Psoas muscle (tissue), 8 donors: ENCODE measurements around the gene CDC16. TPM values are rescaled to one million over a fixed set of nuclear protein-coding genes. Genes with fewer than 3 reads are reported as not detected.

Experiments
- ATAC-seq, 4 donors: fragments of 200-7000 bp; cut with Tn5 transposase; one replicate each; pipeline ENCODE4 v1.9.1; 2020; ENCODE audit warnings: moderate library complexity in 3 of 4, mild to moderate bottlenecking in 2 of 4
- DNase-seq, 2 donors: peaks; one replicate each; pipeline ENCODE4 v3.0.0-alpha.2; 2020
- H3K27ac ChIP-seq: fragments of 200-600 bp; one replicate; pipeline ENCODE4 v1.8.0; 2022
- H3K27me3 ChIP-seq, 3 donors: fragments of 200-600 bp in 1 of 3; one replicate each; pipeline versions ENCODE4 v1.6.1 to v1.8.0; 2013 to 2022; ENCODE audit warnings: low read length in 2 of 3, mild to moderate bottlenecking in 2 of 3, moderate library complexity in 1 of 3; ENCODE audit not compliant: insufficient read depth in 3 of 3
- H3K36me3 ChIP-seq, 2 donors: fragments of 200-600 bp in 1 of 2; one replicate each; pipeline versions ENCODE4 v1.6.1 to v1.8.0; 2013 to 2022; ENCODE audit warnings: low read depth in 1 of 2, mild to moderate bottlenecking in 1 of 2, moderate library complexity in 1 of 2; ENCODE audit not compliant: insufficient read depth in 1 of 2
- H3K4me1 ChIP-seq: fragments of 200-600 bp; one replicate; pipeline ENCODE4 v1.8.0; 2022
- H3K4me3 ChIP-seq: fragments of 200-600 bp; one replicate; pipeline ENCODE4 v1.8.0; 2022; ENCODE audit warnings: mild to moderate bottlenecking
- H3K9me3 ChIP-seq: fragments of 200-600 bp; one replicate; pipeline ENCODE4 v1.8.0; 2022
- WGBS, 3 donors: extraction: QIAGEN DNeasy Blood & Tissue Kit; methylation state at CpG; one replicate each; pipeline versions ENCODE4 v1.1.6 to v1.1.7; 2013; 5-methylcytosine and 5-hydroxymethylcytosine counted together
- intact Hi-C, 2 donors: fragments of 100-400 bp; cut with DNase I; formaldehyde crosslinking; loops; one replicate each; pipeline versions ENCODE4 v1.11.0 to v1.14.2; 2022
- polyA plus RNA-seq, 3 donors: library from polyadenylated mRNA; stranded (reverse); fragments of 200-250 nt; gene quantifications; one replicate each; pipeline ENCODE4 v1.2.3, GENCODE V29; 2013
- total RNA-seq, 4 donors: library from RNA; stranded (reverse); fragmentation: NEBNext Ultra II Directional in 2 of 4; extraction: Animal tissue kit (Norgen Biotek cat#: 25700) in 2 of 4; gene quantifications; one replicate each; pipeline versions ENCODE4 v1.2.1 to v1.2.4, GENCODE V29; 2021 to 2023
- TF ChIP-seq, protein P1 (sequence below): fragments of 200-600 bp; IDR thresholded peaks from one replicate; pipeline ENCODE4 v1.8.0; 2022; ENCODE audit warnings: antibody characterized with exemption
- donor health status: healthy with polysubstance abuse.
- donor health status: DM: no; HTN: no; CAD: no; lungs with moderate emphysema.
- donor health status: Bipolar disorder and iron deficiency.
- donor health status: healthy.
- donor health status: DM: yes; HTN: yes; CAD: no.
- donor health status: DM: no; HTN: no; CAD: no.
- donor health status: DM: no; HTN: no; CAD: no.
- donor health status: DM: yes; HTN: yes; CAD: no.

CDC16 gene
- total and polyA plus RNA-seq, 7 donors, result 29.6 to 59.6 (median 41.7) TPM

DNA sequence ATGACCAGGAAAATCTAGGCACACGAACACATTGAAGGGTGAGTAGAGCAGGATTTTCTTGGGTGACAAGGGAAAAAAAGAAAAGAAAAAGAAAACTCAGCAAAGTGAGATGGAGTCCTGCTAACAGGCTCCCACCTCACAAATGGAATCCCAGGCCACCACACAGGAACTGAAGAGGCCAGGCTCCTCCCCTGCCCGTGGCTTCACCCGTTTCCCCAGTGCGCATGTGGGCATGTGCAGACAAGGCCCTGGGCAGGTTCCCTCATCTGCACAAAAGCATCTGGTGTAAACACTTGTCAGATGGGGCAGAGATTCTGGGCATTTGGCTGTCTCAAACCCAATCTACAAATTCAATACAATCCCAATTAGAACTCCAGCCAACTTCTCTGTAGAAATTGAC, 31.2 kb upstream of the CDC16 start:
- Histone ChIP-seq H3K9me3 (no peaks in the 10 kb centered on the region), H3K27me3 (peaks cover 0 to 25% (median 8%) of the 10 kb centered on the region in 3 donors), H3K4me1 (no peaks in the 10 kb centered on the region), H3K27ac (no peak overlapping the region), H3K36me3 (no peaks in the 10 kb centered on the region), H3K4me3 (no peak overlapping the region)
- ATAC-seq (no peak), DNase-seq (no peak)
- intact Hi-C loops, result no loop called here
- 58 to 87% (median 79%) methylated on average over 4 of the region's 4 CpGs for WGBS, 3 donors
- TF ChIP-seq, protein P1, sequence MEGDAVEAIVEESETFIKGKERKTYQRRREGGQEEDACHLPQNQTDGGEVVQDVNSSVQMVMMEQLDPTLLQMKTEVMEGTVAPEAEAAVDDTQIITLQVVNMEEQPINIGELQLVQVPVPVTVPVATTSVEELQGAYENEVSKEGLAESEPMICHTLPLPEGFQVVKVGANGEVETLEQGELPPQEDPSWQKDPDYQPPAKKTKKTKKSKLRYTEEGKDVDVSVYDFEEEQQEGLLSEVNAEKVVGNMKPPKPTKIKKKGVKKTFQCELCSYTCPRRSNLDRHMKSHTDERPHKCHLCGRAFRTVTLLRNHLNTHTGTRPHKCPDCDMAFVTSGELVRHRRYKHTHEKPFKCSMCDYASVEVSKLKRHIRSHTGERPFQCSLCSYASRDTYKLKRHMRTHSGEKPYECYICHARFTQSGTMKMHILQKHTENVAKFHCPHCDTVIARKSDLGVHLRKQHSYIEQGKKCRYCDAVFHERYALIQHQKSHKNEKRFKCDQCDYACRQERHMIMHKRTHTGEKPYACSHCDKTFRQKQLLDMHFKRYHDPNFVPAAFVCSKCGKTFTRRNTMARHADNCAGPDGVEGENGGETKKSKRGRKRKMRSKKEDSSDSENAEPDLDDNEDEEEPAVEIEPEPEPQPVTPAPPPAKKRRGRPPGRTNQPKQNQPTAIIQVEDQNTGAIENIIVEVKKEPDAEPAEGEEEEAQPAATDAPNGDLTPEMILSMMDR, result no peak

DNA sequence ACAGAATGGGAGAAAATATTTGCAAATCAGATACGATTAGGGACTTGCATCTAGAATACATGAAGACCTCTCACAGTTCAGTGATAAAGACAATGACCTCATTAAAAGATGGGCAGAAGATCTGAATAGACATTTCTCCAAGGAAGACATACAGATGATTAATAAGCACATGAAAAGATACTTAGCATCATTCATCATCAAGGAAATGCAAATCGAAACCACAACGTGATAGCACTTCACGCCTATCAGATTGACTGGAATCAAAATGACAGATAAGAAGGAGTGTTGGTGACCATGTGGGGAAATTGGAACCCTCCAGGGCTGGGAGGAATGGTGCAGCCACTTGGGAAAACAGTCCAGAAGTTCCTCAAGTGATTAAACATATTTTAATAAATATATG, 29.8 kb upstream of the CDC16 start:
- intact Hi-C loops, result no loop called here
- 79 to 86% (median 81%) methylated on average over 4 of the region's 4 CpGs for WGBS, 3 donors
- no peak overlapping the region for H3K4me3 ChIP-seq
- H3K27ac ChIP-seq, result no peak overlapping the region
- TF ChIP-seq, protein P1, result no peak
- no peaks in the 10 kb centered on the region for H3K36me3 ChIP-seq
- peaks cover 0 to 25% (median 4%) of the 10 kb centered on the region in 3 donors for H3K27me3 ChIP-seq
- H3K9me3 ChIP-seq, result no peaks in the 10 kb centered on the region
- ATAC-seq, result no peak
- no peak for DNase-seq
- H3K4me1 ChIP-seq, result no peaks in the 10 kb centered on the region

DNA sequence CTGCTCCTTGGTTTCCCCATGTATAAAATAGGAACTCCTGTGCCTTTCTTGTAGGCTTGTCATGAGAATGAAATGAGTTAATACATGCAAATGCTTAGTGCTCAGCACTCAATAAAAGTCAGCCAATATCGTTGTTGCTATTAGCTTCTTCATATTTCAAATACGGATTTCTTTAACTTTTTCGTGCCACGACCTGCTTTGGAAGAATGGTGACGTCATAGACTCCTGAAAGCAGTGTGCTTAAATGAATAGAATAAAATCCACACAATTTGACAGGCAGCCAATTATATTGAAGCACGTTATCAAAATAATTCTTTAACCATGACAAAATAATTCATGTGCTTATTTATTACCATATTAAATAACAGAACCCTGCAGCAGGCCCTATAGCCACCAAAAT, 26.6 kb upstream of the CDC16 start:
- no peak for DNase-seq
- ATAC-seq, result no peak
- Histone ChIP-seq H3K27me3 (peaks cover 0 to 19% (median 0%) of the 10 kb centered on the region in 3 donors), H3K4me3 (no peak overlapping the region), H3K9me3 (no peaks in the 10 kb centered on the region), H3K36me3 (no peaks in the 10 kb centered on the region), H3K27ac (no peak overlapping the region), H3K4me1 (no peaks in the 10 kb centered on the region)
- 65 to 74% (median 65%) methylated on average over 6 of the region's 6 CpGs for WGBS, 3 donors
- TF ChIP-seq, protein P1, result no peak
- intact Hi-C loops, result no loop called here

DNA sequence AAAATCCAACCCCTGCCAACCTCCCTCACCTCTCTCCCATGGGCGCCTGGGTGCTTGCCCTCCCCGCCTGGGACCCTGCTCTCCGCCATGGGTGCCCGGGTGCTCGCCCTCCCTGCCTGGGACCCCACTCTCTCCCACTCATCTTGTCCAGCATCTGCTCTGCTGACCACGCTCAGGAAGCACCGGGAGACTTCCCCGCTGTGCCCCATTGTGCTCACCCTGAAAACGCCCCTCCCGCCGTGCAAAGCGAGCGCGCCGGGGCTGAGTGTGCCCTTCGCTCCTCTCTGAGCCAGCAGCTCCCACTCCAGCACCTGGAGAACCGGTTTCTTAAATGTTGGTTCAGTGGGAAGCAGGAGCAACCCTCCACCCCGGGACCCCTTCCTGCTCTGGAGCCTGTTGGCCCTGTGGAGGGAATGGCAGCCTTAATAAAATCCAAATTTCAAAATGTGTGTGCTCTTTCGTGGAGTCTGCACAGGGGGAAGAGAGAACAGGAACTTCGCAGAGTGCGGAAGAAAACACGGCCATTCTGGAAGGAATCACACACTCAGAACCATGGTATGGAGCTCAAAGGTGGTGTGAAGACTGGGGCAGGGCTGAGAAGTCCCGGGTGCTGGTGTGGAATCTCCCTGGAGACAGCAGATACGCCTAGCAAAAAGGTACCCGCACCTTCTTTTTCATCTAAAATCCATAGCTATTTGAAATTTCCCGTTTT, 23.1 kb upstream of the CDC16 start:
- Histone ChIP-seq H3K9me3 (no peaks in the 10 kb centered on the region), H3K27ac (no peak overlapping the region), H3K27me3 (peaks cover 0 to 19% (median 0%) of the 10 kb centered on the region in 3 donors), H3K36me3 (no peaks in the 10 kb centered on the region), H3K4me3 (no peak overlapping the region), H3K4me1 (no peaks in the 10 kb centered on the region)
- TF ChIP-seq, protein P1, result no peak
- DNase-seq (no peak), ATAC-seq (no peak)
- intact Hi-C loops, result no loop called here
- 76 to 82% (median 79%) methylated on average over 26 of the region's 26 CpGs for whole genome bisulfite sequencing, 3 donors

DNA sequence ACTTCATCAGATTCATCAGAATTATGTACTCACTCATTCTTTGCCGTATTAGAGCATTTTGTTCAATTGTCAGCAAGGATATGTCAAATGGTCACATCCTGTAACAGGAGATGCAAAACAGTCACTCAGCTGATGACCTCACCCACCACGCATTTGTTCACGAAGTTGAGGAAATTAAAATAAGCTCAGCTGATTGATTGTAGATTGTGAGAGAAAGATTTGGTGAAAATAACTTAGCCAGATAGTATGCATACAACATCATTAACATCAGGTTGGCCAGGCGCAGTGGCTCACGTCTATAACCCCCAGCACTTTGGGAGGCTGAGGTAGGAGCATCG, 22.6 kb upstream of the CDC16 start:
- H3K27ac ChIP-seq, result no peak overlapping the region
- ATAC-seq, result no peak
- intact Hi-C loops, result no loop called here

More for the DNA sequence above, 22.6 kb upstream of the CDC16 start:
- 52 to 58% (median 55%) methylated on average over 6 of the region's 6 CpGs for WGBS, 3 donors
- no peak for DNase-seq
- TF ChIP-seq, protein P1, result no peak
- H3K4me3 ChIP-seq, result no peak overlapping the region
- no peaks in the 10 kb centered on the region for H3K9me3 ChIP-seq
- peaks cover 0 to 19% (median 0%) of the 10 kb centered on the region in 3 donors for H3K27me3 ChIP-seq
- no peaks in the 10 kb centered on the region for H3K36me3 ChIP-seq
- no peaks in the 10 kb centered on the region for H3K4me1 ChIP-seq
